Right cardiac atrium (tissue), 5 donors: ENCODE data around the gene NT5DC2. TPM values are rescaled to one million over a fixed set of nuclear protein-coding genes. Genes with fewer than 3 reads are reported as not detected.
"Not testable (repeated sequence)": the region's sequence is repeated elsewhere in the genome, so short reads cannot be mapped to it uniquely, and the experiment has no call there.

Experiments used
- ATAC-seq, 2 donors: fragments of 200-7000 bp; cut with Tn5 transposase; one replicate each; pipeline versions ENCODE4 v1.8.0 to v1.9.1; 2020; ENCODE audit warnings: moderate library complexity in 2 of 2, mild to moderate bottlenecking in 1 of 2
- DNase-seq, 3 donors: peaks; one replicate each; pipeline ENCODE4 v3.0.0-alpha.2; 2020
- H3K27ac ChIP-seq: one replicate; pipeline ENCODE4 v1.5.1; 2013; ENCODE audit warnings: mild to moderate bottlenecking, low read length, control low read depth, moderate library complexity
- H3K27me3 ChIP-seq: one replicate; pipeline ENCODE4 v1.6.1; 2013; ENCODE audit not compliant: control insufficient read depth, insufficient read depth
- H3K4me1 ChIP-seq: one replicate; pipeline ENCODE4 v1.6.1; 2013; ENCODE audit warnings: low read length; ENCODE audit not compliant: control insufficient read depth, insufficient read depth
- H3K4me3 ChIP-seq: one replicate; pipeline ENCODE4 v1.5.1; 2013; ENCODE audit warnings: low read length, control low read depth
- H3K9me3 ChIP-seq: one replicate; pipeline ENCODE4 v1.6.1; 2013; ENCODE audit warnings: low read length; ENCODE audit not compliant: control insufficient read depth
- WGBS: extraction: QIAGEN DNeasy Blood & Tissue Kit; methylation state at CpG from one replicate; pipeline ENCODE4 v1.1.7; 2013; 5-methylcytosine and 5-hydroxymethylcytosine counted together
- intact Hi-C, 4 donors: fragments of 100-400 bp; cut with DNase I; formaldehyde crosslinking; loops; one replicate each; pipeline versions ENCODE4 v1.11.0 to v1.14.0; 2022 to 2023
- polyA plus RNA-seq: library from polyadenylated mRNA; stranded (reverse); fragments of 200-250 nt; gene quantifications from one replicate; pipeline ENCODE4 v1.2.3, GENCODE V29; 2013
- total RNA-seq, 4 donors: library from RNA; stranded (reverse); fragmentation: NEBNext Ultra II Directional; extraction: Animal tissue kit (Norgen Biotek cat#: 25700); gene quantifications; one replicate each; pipeline ENCODE4 v1.2.1, GENCODE V29; 2021
- donor health status: healthy with polysubstance abuse.
- donor health status: DM: no; HTN: yes; CAD: no.
- donor health status: DM: no; HTN: no; CAD: no.
- donor health status: DM: no; HTN: yes; CAD: no; lungs with severe emphysema.
- donor health status: DM: yes; HTN: yes; CAD: no.

The NT5DC2 gene
- total and polyA plus RNA-seq, 5 donors = 123 to 322 (median 174) TPM

DNA sequence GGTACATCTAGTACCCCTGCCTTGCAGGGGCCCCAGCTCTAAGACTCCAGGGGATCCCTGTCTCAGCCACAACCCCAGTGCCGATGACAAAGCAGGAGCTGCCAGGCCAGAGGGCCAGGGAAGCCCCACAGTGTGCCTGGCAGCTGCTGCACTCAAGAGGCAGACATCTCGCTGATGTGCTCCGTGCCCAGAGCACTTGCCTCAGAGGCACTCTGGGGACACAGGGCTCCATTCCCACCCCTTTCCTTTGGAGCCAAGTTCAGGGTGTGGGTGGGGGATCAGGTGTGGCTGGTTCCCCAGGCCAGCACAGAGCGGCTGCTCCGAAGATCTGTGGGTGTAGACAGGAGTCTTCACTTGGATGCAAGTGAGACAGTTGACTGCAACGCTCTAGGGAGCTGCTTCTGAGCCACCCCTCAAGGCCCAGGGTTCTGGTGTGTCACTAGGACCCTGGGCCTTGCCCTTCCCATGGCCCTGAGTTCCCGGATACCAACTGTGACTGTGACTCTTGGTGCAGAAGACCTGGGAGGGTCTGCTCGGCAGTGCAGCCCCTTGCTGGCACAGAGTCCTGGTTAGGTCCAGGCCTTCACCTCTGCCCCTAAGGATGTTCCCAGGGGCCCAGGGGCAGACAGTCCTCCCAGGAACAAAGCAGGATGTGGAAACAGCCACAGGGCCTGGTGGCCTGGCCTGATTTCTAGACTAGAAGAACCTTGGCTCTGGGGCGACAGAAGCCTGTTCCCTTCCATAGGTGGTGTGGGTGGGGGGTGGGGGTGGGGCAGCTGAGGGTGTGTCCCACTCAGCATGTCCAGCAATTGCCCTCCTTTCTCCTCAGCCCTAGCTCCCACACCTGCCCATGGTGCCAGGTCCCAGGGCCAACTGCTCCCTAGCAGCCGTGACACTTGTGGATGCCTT, 2.5 kb downstream of the NT5DC2 start:
- H3K27ac ChIP-seq = peak overlapping the region; percentile 98
- ATAC-seq (peak; percentile 31 to 43), DNase-seq (peak; percentile 66 to 83 (median 82))
- intact Hi-C loops = loop anchor here in 1 of 4 donors (5.0 kb wide), 1 partner anchor 49 kb away; no protein-coding TSS in a partner anchor
- H3K4me3 ChIP-seq = no peak overlapping the region
- WGBS = 59% methylated on average over 10 of the region's 10 CpGs
- peaks cover 27% of the 10 kb centered on the region for H3K4me1 ChIP-seq
- H3K9me3 ChIP-seq = no peaks in the 10 kb centered on the region
- H3K27me3 ChIP-seq = no peaks in the 10 kb centered on the region

- DNase-seq = peak; percentile 77 to 83 (median 79)
- H3K9me3 ChIP-seq = no peaks in the 10 kb centered on the region
- no peaks in the 10 kb centered on the region for H3K27me3 ChIP-seq
- WGBS = 44% methylated on average over 12 of the region's 12 CpGs
- H3K27ac ChIP-seq = peak overlapping the region; percentile 98
- H3K4me3 ChIP-seq = no peak overlapping the region
- peak; percentile 25 to 43 for ATAC-seq
- H3K4me1 ChIP-seq = peaks cover 40% of the 10 kb centered on the region
- intact Hi-C loops = loop anchor here in 1 of 4 donors (5.0 kb wide), 1 partner anchor 47 kb away; no protein-coding TSS in a partner anchor
These were observed 4.0 kb downstream of the NT5DC2 start for GRCh38 chr3:52529376-52530333.

- no peaks in the 10 kb centered on the region for H3K9me3 ChIP-seq
- intact Hi-C loops = no loop called here
- WGBS = 84% methylated on average over 25 of the region's 25 CpGs
- H3K4me3 ChIP-seq = no peak overlapping the region
- peaks cover 44% of the 10 kb centered on the region for H3K4me1 ChIP-seq
- H3K27ac ChIP-seq = peak overlapping the region; percentile 98
- H3K27me3 ChIP-seq = no peaks in the 10 kb centered on the region
- peak; percentile 35 to 60 (median 59) for DNase-seq
- ATAC-seq = no peak
These were observed 4.9 kb downstream of the NT5DC2 start for GRCh38 chr3:52528586-52529375.

DNA sequence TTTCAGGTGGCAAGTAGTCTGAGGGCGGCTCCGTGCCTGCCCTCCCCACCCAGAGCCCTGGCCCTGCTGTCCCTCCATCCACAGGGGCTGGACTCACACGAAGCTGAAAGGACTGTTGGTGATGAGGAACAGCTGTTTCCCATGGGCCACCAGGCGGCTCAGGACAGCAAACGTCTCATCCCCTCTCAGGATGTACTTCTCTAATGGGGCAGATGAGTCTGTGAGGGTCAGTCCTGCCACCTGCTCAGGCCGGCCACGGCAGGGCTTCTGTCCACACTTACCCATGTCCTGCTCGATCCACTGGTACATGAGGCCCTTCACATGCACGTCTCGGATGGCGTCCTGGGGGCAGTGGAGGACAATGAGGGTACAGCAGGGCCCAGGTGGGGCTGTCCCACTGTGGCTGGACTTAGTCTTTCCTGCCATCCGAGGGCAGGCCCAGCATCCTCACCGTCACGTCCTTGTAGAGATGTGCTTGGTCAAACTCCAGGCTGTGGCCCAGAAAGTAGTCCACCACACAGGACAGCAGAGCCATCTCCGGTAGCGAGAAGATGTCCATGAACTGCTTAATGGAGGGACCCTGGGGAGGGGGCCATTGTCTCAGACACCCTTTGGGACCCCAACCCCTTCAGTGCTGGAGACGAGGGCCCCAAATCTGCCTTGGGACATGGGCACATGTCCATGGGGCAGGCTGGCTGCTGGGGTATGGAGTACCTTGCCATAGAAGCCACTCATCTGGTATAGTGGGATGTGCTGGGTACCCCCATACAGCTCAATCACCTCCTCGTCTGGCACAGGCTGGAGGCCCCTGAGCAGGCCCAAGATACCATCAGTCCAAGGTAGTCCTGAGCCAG, 5.7 kb downstream of the NT5DC2 start:
- no peaks in the 10 kb centered on the region for H3K9me3 ChIP-seq
- peak; percentile 15 to 56 (median 46) for DNase-seq
- peaks cover 44% of the 10 kb centered on the region for H3K4me1 ChIP-seq
- no peak overlapping the region for H3K27ac ChIP-seq
- ATAC-seq = no peak
- H3K27me3 ChIP-seq = no peaks in the 10 kb centered on the region
- intact Hi-C loops = no loop called here
- 81% methylated on average over 18 of the region's 18 CpGs for WGBS
- H3K4me3 ChIP-seq = no peak overlapping the region

- Histone ChIP-seq H3K9me3 (no peaks in the 10 kb centered on the region), H3K4me1 (peaks cover 44% of the 10 kb centered on the region), H3K4me3 (no peak overlapping the region), H3K27ac (no peak overlapping the region), H3K27me3 (no peaks in the 10 kb centered on the region)
- intact Hi-C loops = no loop called here
- 91% methylated on average over 14 of the region's 14 CpGs for WGBS
- ATAC-seq (no peak), DNase-seq (peak; percentile 23 to 61 (median 55))
These were observed 6.5 kb downstream of the NT5DC2 start for GRCh38 chr3:52527039-52527731.

- DNase-seq, H3K9me3 ChIP-seq, ATAC-seq, H3K4me3 ChIP-seq, intact Hi-C loops, H3K27me3 ChIP-seq: not testable (repeated sequence)
- Histone ChIP-seq H3K27ac (peak overlapping the region; percentile 69), H3K4me1 (peaks cover 38% of the 10 kb centered on the region)
- 93% methylated on average over 5 of the region's 5 CpGs for WGBS
These were observed 7.0 kb downstream of the NT5DC2 start for GRCh38 chr3:52526671-52527038.

DNA sequence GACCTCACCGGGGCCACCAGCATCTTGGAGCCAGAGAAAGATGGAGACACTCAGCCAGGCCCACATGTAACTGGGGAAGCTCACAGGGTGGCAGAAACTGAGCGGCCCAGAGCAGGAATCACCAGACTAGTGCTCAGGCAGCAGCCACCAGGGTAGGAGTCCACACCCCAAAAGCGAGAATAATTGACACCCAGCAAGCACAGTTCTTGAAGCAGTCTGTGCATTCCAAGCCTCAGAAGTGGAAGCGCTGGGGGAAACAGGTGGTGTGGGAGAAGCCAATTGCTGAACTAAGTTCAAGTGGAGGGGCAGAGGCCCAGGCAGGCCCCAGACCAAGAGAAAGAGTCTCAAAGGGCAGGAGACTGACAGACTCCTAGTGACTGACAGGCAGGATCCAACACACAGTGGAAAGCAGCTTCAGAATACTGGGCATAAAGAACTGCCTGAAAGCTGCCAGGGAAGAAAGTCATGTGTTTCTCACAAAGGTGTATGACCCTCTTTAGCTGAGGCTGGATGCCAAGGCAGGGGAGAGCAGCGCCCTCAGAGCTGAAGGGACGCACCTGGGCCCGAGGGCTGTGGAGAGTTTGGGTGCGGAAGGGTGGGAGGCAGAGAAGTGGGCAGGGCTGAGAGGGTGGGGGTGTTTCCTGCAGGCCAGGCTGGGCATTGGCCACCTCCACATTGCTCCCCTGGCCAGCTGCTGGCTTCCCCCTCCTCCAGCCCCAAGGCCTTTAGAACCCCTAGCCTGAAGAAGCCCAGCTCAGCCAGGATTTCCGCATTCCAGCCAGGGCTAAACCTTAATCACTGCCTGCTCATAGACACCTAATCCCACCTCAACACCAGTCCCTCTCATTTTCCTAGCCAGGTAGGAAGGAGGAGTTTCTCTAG, 7.7 kb downstream of the NT5DC2 start:
- no peaks in the 10 kb centered on the region for H3K9me3 ChIP-seq
- H3K4me3 ChIP-seq = no peak overlapping the region
- WGBS = 63% methylated on average over 9 of the region's 9 CpGs
- no peak for ATAC-seq
- DNase-seq = peak; percentile 24 to 55 (median 40)
- H3K4me1 ChIP-seq = peaks cover 37% of the 10 kb centered on the region
- intact Hi-C loops = no loop called here
- H3K27ac ChIP-seq = peak overlapping the region; percentile 69
- H3K27me3 ChIP-seq = no peaks in the 10 kb centered on the region

GRCh38 chr3:52524752-52525679, 8.6 kb downstream of the NT5DC2 start:
- Histone ChIP-seq H3K4me3 (no peak overlapping the region), H3K4me1 (peaks cover 33% of the 10 kb centered on the region), H3K27ac (peak overlapping the region; percentile 69), H3K9me3 (no peaks in the 10 kb centered on the region), H3K27me3 (no peaks in the 10 kb centered on the region)
- ATAC-seq (peak; percentile 9 to 55), DNase-seq (peak; percentile 72 to 87 (median 80))
- intact Hi-C loops = no loop called here
- WGBS = 56% methylated on average over 34 of the region's 34 CpGs
